Activated CD4-positive, alpha-beta T cell treated with anti-CD3 and anti-CD28 coated beads for 36 hours (primary cell): ENCODE measurements around the gene SCART1. TPM values are rescaled to one million over a fixed set of nuclear protein-coding genes. Genes with fewer than 3 reads are reported as not detected.

Experiments
- ATAC-seq: fragments of 200-7000 bp; cut with Tn5 transposase; one replicate; pipeline ENCODE4 v1.10.0; 2021; ENCODE audit warnings: mild to moderate bottlenecking, moderate library complexity
- CTCF ChIA-PET: fragments of 350-600 bp; sonication (Branson Sonifier 250); formaldehyde crosslinking; loops from one replicate; lab custom pipeline; 2021; ENCODE audit warnings: antibody characterized with exemption; lab: Charles Lee
- POLR2A ChIA-PET: fragments of 350-600 bp; sonication (Branson Sonifier 250); formaldehyde crosslinking; loops from one replicate; lab custom pipeline; 2021; ENCODE audit warnings: antibody characterized with exemption, inconsistent platforms; lab: Charles Lee
- DNase-seq: peaks from one replicate; pipeline ENCODE4 v3.0.0-alpha.2; 2020
- H3K27ac Mint-ChIP-seq: one replicate; pipeline ENCODE4 v1.8.0; 2021; ENCODE audit warnings: mixed read lengths
- H3K27me3 Mint-ChIP-seq: one replicate; pipeline ENCODE4 v1.8.0; 2021; ENCODE audit warnings: mixed read lengths
- H3K36me3 Mint-ChIP-seq: one replicate; pipeline ENCODE4 v1.8.0; 2021; ENCODE audit warnings: low read depth, mixed read lengths
- H3K4me1 Mint-ChIP-seq: one replicate; pipeline ENCODE4 v1.8.0; 2021; ENCODE audit warnings: mixed read lengths
- H3K4me3 Mint-ChIP-seq: one replicate; pipeline ENCODE4 v1.8.0; 2021; ENCODE audit warnings: mild to moderate bottlenecking, moderate library complexity, mixed read lengths
- H3K9me3 Mint-ChIP-seq: one replicate; pipeline ENCODE4 v1.8.0; 2021; ENCODE audit warnings: low read depth, mixed read lengths
- intact Hi-C, 2 experiments: fragments of 100-400 bp; cut with DNase I in 1 of 2; cut with micrococcal nuclease in 1 of 2; formaldehyde crosslinking; loops; one replicate each; pipeline versions ENCODE4 v1.14.2 to v1.15.1; 2022 to 2024; cut with DNase I, micrococcal nuclease
- total RNA-seq, 2 experiments: library from RNA; stranded (reverse); gene quantifications; one replicate each; pipeline ENCODE4 v1.2.3, GENCODE V29; 2021

Gene SCART1
- total RNA-seq, 2 experiments from 2014 or later: 1.4 to 1.7 TPM

GRCh38 chr10:133446979-133447378 lies 6.8 kb upstream of the SCART1 start:
- Mint-ChIP-seq H3K27ac (no peak overlapping the region), H3K36me3 (peaks cover 20% of the 10 kb centered on the region), H3K4me1 (peaks cover 11% of the 10 kb centered on the region), H3K27me3 (peaks cover 3% of the 10 kb centered on the region), H3K9me3 (peaks cover 28% of the 10 kb centered on the region), H3K4me3 (no peak overlapping the region)
- intact Hi-C loops: no loop called here
- POLR2A ChIA-PET: no interaction called here
- no peak for DNase-seq
- CTCF ChIA-PET: no interaction called here
- no peak for ATAC-seq

GRCh38 chr10:133448120-133448519 lies 5.6 kb upstream of the SCART1 start:
- no peak for DNase-seq
- Mint-ChIP-seq H3K4me1 (no peaks in the 10 kb centered on the region), H3K27me3 (peaks cover 3% of the 10 kb centered on the region), H3K9me3 (peaks cover 28% of the 10 kb centered on the region), H3K4me3 (no peak overlapping the region), H3K36me3 (peaks cover 20% of the 10 kb centered on the region), H3K27ac (no peak overlapping the region)
- ChIA-PET POLR2A (interaction anchor here (0.8 kb wide), 1 partner anchor 380 kb away, joined by 3 read pairs; no protein-coding TSS in a partner anchor), CTCF (no interaction called here)
- intact Hi-C loops: no loop called here
- ATAC-seq: no peak

- ATAC-seq: no peak
- H3K36me3 Mint-ChIP-seq: peaks cover 14% of the 10 kb centered on the region
- CTCF ChIA-PET: interaction anchor here (0.7 to 1.6 kb wide), 2 partner anchors 9 to 14 kb away, joined by 3 to 5 read pairs; no protein-coding TSS in a partner anchor
- no peak overlapping the region for H3K4me3 Mint-ChIP-seq
- no peak overlapping the region for H3K27ac Mint-ChIP-seq
- intact Hi-C loops: no loop called here
- no peaks in the 10 kb centered on the region for H3K4me1 Mint-ChIP-seq
- no peak for DNase-seq
- H3K9me3 Mint-ChIP-seq: peaks cover 26% of the 10 kb centered on the region
- POLR2A ChIA-PET: no interaction called here
- H3K27me3 Mint-ChIP-seq: peaks cover 3% of the 10 kb centered on the region
These were observed 2.4 kb upstream of the SCART1 start for GRCh38 chr10:133451346-133451745.

GRCh38 chr10:133452453-133452852 lies 1.3 kb upstream of the SCART1 start:
- no peak overlapping the region for H3K4me3 Mint-ChIP-seq
- H3K27ac Mint-ChIP-seq: no peak overlapping the region
- peaks cover 18% of the 10 kb centered on the region for H3K9me3 Mint-ChIP-seq
- ChIA-PET CTCF (no interaction called here), POLR2A (no interaction called here)
- intact Hi-C loops: no loop called here
- ATAC-seq (no peak), DNase-seq (no peak)
- H3K4me1 Mint-ChIP-seq: no peaks in the 10 kb centered on the region
- peaks cover 7% of the 10 kb centered on the region for H3K36me3 Mint-ChIP-seq
- H3K27me3 Mint-ChIP-seq: no peaks in the 10 kb centered on the region

- POLR2A ChIA-PET: no interaction called here
- Mint-ChIP-seq H3K9me3 (peaks cover 2% of the 10 kb centered on the region), H3K27me3 (no peaks in the 10 kb centered on the region), H3K36me3 (no peaks in the 10 kb centered on the region), H3K4me1 (no peaks in the 10 kb centered on the region), H3K27ac (no peak overlapping the region), H3K4me3 (no peak overlapping the region)
- CTCF ChIA-PET: interaction anchor here (0.5 kb wide), 1 partner anchor 94 kb away, joined by 3 read pairs; no protein-coding TSS in a partner anchor
- ATAC-seq (no peak), DNase-seq (no peak)
- intact Hi-C loops: no loop called here
These were observed 604 bp downstream of the SCART1 start for GRCh38 chr10:133454204-133454893.

GRCh38 chr10:133455196-133455595 lies 1.5 kb downstream of the SCART1 start:
- Mint-ChIP-seq H3K27ac (no peak overlapping the region), H3K27me3 (no peaks in the 10 kb centered on the region), H3K4me1 (no peaks in the 10 kb centered on the region), H3K36me3 (no peaks in the 10 kb centered on the region), H3K9me3 (no peaks in the 10 kb centered on the region), H3K4me3 (no peak overlapping the region)
- intact Hi-C loops: no loop called here
- CTCF ChIA-PET: no interaction called here
- ATAC-seq (no peak), DNase-seq (no peak)
- POLR2A ChIA-PET: no interaction called here

- CTCF ChIA-PET: no interaction called here
- H3K9me3 Mint-ChIP-seq: no peaks in the 10 kb centered on the region
- POLR2A ChIA-PET: no interaction called here
- DNase-seq (no peak), ATAC-seq (no peak)
- no peaks in the 10 kb centered on the region for H3K4me1 Mint-ChIP-seq
- no peak overlapping the region for H3K4me3 Mint-ChIP-seq
- intact Hi-C loops: no loop called here
- H3K36me3 Mint-ChIP-seq: no peaks in the 10 kb centered on the region
- H3K27ac Mint-ChIP-seq: no peak overlapping the region
- H3K27me3 Mint-ChIP-seq: no peaks in the 10 kb centered on the region
These were observed 1.9 kb downstream of the SCART1 start for GRCh38 chr10:133455611-133456031.

- ChIA-PET CTCF (no interaction called here), POLR2A (no interaction called here)
- no peak overlapping the region for H3K4me3 Mint-ChIP-seq
- H3K9me3 Mint-ChIP-seq: no peaks in the 10 kb centered on the region
- no peaks in the 10 kb centered on the region for H3K27me3 Mint-ChIP-seq
- DNase-seq (no peak), ATAC-seq (no peak)
- no peaks in the 10 kb centered on the region for H3K4me1 Mint-ChIP-seq
- intact Hi-C loops: no loop called here
- no peak overlapping the region for H3K27ac Mint-ChIP-seq
- H3K36me3 Mint-ChIP-seq: no peaks in the 10 kb centered on the region
These were observed 2.6 kb downstream of the SCART1 start for GRCh38 chr10:133456041-133456951.

- no peak for DNase-seq
- H3K36me3 Mint-ChIP-seq: no peaks in the 10 kb centered on the region
- POLR2A ChIA-PET: no interaction called here
- H3K4me3 Mint-ChIP-seq: no peak overlapping the region
- no peak overlapping the region for H3K27ac Mint-ChIP-seq
- intact Hi-C loops: no loop called here
- no peaks in the 10 kb centered on the region for H3K27me3 Mint-ChIP-seq
- no peak for ATAC-seq
- H3K4me1 Mint-ChIP-seq: no peaks in the 10 kb centered on the region
- no peaks in the 10 kb centered on the region for H3K9me3 Mint-ChIP-seq
- CTCF ChIA-PET: no interaction called here
These were observed 3.5 kb downstream of the SCART1 start for GRCh38 chr10:133457100-133457841.

- Mint-ChIP-seq H3K4me1 (no peaks in the 10 kb centered on the region), H3K4me3 (no peak overlapping the region), H3K9me3 (no peaks in the 10 kb centered on the region), H3K27ac (no peak overlapping the region), H3K36me3 (no peaks in the 10 kb centered on the region), H3K27me3 (no peaks in the 10 kb centered on the region)
- POLR2A ChIA-PET: no interaction called here
- CTCF ChIA-PET: no interaction called here
- intact Hi-C loops: no loop called here
- ATAC-seq (no peak), DNase-seq (no peak)
These were observed 4.4 kb downstream of the SCART1 start for GRCh38 chr10:133458021-133458709.
